ENCODE results near the gene TFEB. TPM values are rescaled to one million over a fixed set of nuclear protein-coding genes. Genes with fewer than 3 reads are reported as not detected.

Gene TFEB
- total RNA-seq, 1 donor from 2014 or later: 37.8 TPM

DNA sequence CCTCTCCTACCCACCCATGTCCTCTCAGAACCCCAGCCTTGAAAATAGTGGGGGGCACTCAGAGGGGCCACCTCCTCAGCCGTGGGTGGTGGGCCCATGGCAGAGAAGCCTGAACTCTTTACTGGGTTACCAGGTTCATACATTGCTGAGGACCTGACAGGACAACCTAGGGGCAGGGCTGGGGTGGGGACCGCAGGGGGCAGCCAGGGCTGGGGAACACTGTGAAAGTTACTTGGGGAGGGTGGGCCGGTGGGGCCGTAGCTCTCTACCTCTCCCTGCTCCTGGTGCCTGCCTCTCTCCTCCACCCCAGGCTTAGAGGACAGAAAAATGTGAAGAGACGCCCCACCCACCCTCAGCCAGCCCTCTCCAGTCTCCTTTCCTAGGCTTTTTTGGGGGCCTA, 81.7 kb downstream of the TFEB start:
- Histone ChIP-seq H3K27ac (no peak overlapping the region), H3K4me3 (no peak overlapping the region), H3K9me3 (no peaks in the 10 kb centered on the region), H3K36me3 (no peaks in the 10 kb centered on the region), H3K4me1 (peaks cover 3% of the 10 kb centered on the region), H3K27me3 (no peaks in the 10 kb centered on the region)
- DNase-seq (ENCODE audit: extremely low spot score in 2 of 2): no peak
- intact Hi-C loops (cut with DNase I): no loop called here
- TF ChIP-seq, protein P1, sequence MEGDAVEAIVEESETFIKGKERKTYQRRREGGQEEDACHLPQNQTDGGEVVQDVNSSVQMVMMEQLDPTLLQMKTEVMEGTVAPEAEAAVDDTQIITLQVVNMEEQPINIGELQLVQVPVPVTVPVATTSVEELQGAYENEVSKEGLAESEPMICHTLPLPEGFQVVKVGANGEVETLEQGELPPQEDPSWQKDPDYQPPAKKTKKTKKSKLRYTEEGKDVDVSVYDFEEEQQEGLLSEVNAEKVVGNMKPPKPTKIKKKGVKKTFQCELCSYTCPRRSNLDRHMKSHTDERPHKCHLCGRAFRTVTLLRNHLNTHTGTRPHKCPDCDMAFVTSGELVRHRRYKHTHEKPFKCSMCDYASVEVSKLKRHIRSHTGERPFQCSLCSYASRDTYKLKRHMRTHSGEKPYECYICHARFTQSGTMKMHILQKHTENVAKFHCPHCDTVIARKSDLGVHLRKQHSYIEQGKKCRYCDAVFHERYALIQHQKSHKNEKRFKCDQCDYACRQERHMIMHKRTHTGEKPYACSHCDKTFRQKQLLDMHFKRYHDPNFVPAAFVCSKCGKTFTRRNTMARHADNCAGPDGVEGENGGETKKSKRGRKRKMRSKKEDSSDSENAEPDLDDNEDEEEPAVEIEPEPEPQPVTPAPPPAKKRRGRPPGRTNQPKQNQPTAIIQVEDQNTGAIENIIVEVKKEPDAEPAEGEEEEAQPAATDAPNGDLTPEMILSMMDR (IDR thresholded peaks at IDR 0.05): no peak
- TF ChIP-seq POLR2A (IDR thresholded peaks at IDR 0.05): no peak
- no peak for TF ChIP-seq POLR2AphosphoS5 (IDR thresholded peaks at IDR 0.05; ENCODE audit: insufficient read depth in 1 of 2, low read depth in 1 of 2)

DNA sequence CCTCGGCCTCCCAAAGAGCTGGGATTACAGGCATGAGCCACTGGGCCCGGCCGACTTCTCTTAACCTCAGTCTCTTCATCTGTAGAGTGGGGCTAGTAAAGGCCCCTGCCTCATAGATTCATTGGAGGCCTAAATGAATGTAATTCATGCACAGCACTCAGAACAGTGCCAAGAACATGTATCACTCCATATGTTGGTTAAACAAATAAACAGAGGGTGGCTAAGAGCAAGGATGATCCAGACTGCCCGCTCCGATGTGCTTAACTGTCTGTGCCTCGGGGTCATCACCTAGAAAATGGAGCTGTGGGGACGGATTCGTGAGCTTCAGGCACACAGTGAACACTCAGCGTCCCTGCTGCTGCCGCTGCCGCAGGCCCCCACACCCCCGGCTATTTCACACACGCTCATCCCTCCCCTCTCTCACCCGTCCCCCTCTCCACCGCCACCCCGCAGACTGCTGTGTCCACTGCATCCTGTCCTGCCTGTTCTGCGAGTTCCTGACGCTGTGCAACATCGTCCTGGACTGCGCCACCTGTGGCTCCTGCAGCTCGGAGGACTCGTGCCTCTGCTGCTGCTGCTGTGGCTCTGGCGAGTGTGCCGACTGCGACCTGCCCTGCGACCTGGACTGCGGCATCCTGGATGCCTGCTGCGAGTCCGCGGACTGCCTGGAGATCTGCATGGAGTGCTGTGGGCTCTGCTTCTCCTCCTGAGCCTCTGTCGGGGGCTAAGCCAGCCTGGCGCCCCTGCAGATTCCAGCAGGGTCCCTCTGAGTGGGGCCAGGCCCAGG, 82.3 kb downstream of the TFEB start:
- Histone ChIP-seq H3K36me3 (no peaks in the 10 kb centered on the region), H3K27me3 (no peaks in the 10 kb centered on the region), H3K4me1 (peaks cover 7% of the 10 kb centered on the region), H3K4me3 (no peak overlapping the region), H3K27ac (no peak overlapping the region), H3K9me3 (no peaks in the 10 kb centered on the region)
- TF ChIP-seq, protein P1 (IDR thresholded peaks at IDR 0.05): no peak
- intact Hi-C loops (cut with DNase I): no loop called here
- DNase-seq (ENCODE audit: extremely low spot score in 2 of 2): no peak

- H3K27me3 ChIP-seq: no peaks in the 10 kb centered on the region
- TF ChIP-seq, protein P1 (IDR thresholded peaks at IDR 0.05): no peak
- TF ChIP-seq POLR2AphosphoS5 (IDR thresholded peaks at IDR 0.05; ENCODE audit: insufficient read depth in 1 of 2, low read depth in 1 of 2) (no peak), POLR2A (IDR thresholded peaks at IDR 0.05) (no peak)
- peaks cover 7% of the 10 kb centered on the region for H3K4me1 ChIP-seq
- H3K36me3 ChIP-seq: no peaks in the 10 kb centered on the region
- no peak for DNase-seq (ENCODE audit: extremely low spot score in 2 of 2)
- no peak overlapping the region for H3K4me3 ChIP-seq
- intact Hi-C loops (cut with DNase I): no loop called here
- no peaks in the 10 kb centered on the region for H3K9me3 ChIP-seq
- H3K27ac ChIP-seq: no peak overlapping the region
These were observed 83.3 kb downstream of the TFEB start for GRCh38 chr6:41651962-41652657.

- no peak overlapping the region for H3K4me3 ChIP-seq
- no peaks in the 10 kb centered on the region for H3K36me3 ChIP-seq
- no peak overlapping the region for H3K27ac ChIP-seq
- H3K9me3 ChIP-seq: no peaks in the 10 kb centered on the region
- H3K27me3 ChIP-seq: no peaks in the 10 kb centered on the region
- DNase-seq (ENCODE audit: extremely low spot score in 2 of 2): no peak
- TF ChIP-seq POLR2A (IDR thresholded peaks at IDR 0.05): no peak
- no peak for TF ChIP-seq POLR2AphosphoS5 (IDR thresholded peaks at IDR 0.05; ENCODE audit: insufficient read depth in 1 of 2, low read depth in 1 of 2)
- TF ChIP-seq, protein P1 (IDR thresholded peaks at IDR 0.05): no peak
- intact Hi-C loops (cut with DNase I): no loop called here
- peaks cover 7% of the 10 kb centered on the region for H3K4me1 ChIP-seq
These were observed 84.0 kb downstream of the TFEB start for GRCh38 chr6:41651246-41651961.
